SU-DHL-6 (cell line): ENCODE results near the gene KRTAP5-8.

ENCODE experiments used
- CTCF ChIP-seq: fragments of 200-600 bp; sonication (generic); IDR thresholded peaks from one replicate; pipeline ENCODE4 v1.5.1; 2017; ENCODE audit warnings: antibody characterized with exemption, mild to moderate bottlenecking, low read length, moderate library complexity; ENCODE audit not compliant: insufficient read depth, poor library complexity, severe bottlenecking
- EZH2phosphoT487 ChIP-seq: fragments of 200-600 bp; sonication (generic), shearing (Covaris generic); conservative IDR thresholded peaks from 2 replicates; pipeline ENCODE4 v1.6.1; 2018; ENCODE audit warnings: mild to moderate bottlenecking, antibody characterized with exemption, low read length, moderate library complexity, mixed read lengths

GRCh38 chr11:71581826-71582225 is 44.0 kb downstream of the KRTAP5-8 start:
- TF ChIP-seq CTCF (no peak), EZH2phosphoT487 (no peak)
